Endothelial cell of umbilical vein (primary cell): ENCODE measurements around the gene PCDH17. TPM values are rescaled to one million over a fixed set of nuclear protein-coding genes. Genes with fewer than 3 reads are reported as not detected.

ENCODE experiments used
- BruUV-seq: library from RNA; stranded (reverse); fragments of 400-500 nt; replicated peaks from 2 replicates; lab custom pipeline; 2021; lab: Mats Ljungman, UMichigan
- CTCF ChIA-PET: fragments of 300-600, 350-600 bp; sonication (Branson Sonifier 250); formaldehyde crosslinking; loops from one replicate; lab custom pipeline; 2021; ENCODE audit warnings: antibody characterized with exemption, inconsistent platforms; lab: Charles Lee
- POLR2A ChIA-PET: fragments of 300-600, 350-600 bp; sonication (Branson Sonifier 250); formaldehyde crosslinking; loops from one replicate; lab custom pipeline; 2021; ENCODE audit warnings: antibody characterized with exemption, inconsistent platforms; lab: Charles Lee
- DNase-seq: peaks from one replicate; pipeline ENCODE4 v3.0.0-alpha.2; 2011; ENCODE audit warnings: low read depth, low spot score
- FAIRE-seq: peaks from 2 replicates; lab custom pipeline; 2011; peaks lifted over from hg19 to GRCh38; lab: Jason Lieb, UNC
- H2AFZ ChIP-seq: 2 replicates; pipeline ENCODE4 v1.6.0; 2012; ENCODE audit warnings: low read depth, low read length, control low read depth, inconsistent platforms
- H3K27ac ChIP-seq: 2 replicates; pipeline ENCODE4 v1.5.1; 2011; ENCODE audit warnings: low read depth, mild to moderate bottlenecking, control low read depth, low read length, moderate library complexity; ENCODE audit not compliant: insufficient read depth
- H3K27me3 ChIP-seq, 2 experiments: 2 replicates each; pipeline versions ENCODE4 v1.6.0 to v1.6.1; 2011; ENCODE audit warnings: low read length in 2 of 2, mixed read lengths in 1 of 2; ENCODE audit not compliant: control insufficient read depth in 2 of 2, insufficient read depth in 2 of 2
- H3K36me3 ChIP-seq, 2 experiments: 2 replicates in 1 of 2; 3 replicates in 1 of 2; pipeline ENCODE4 v1.5.1; 2011; ENCODE audit warnings: low read length in 2 of 2, mild to moderate bottlenecking in 1 of 2, moderate library complexity in 1 of 2; ENCODE audit not compliant: control insufficient read depth in 2 of 2, insufficient read depth in 2 of 2; ENCODE audit errors: extremely low read depth in 1 of 2
- H3K4me1 ChIP-seq: 3 replicates; pipeline ENCODE4 v1.5.1; 2011; ENCODE audit warnings: mild to moderate bottlenecking, low read length; ENCODE audit not compliant: control insufficient read depth, insufficient read depth; ENCODE audit errors: extremely low read depth
- H3K4me2 ChIP-seq: 2 replicates; pipeline ENCODE4 v1.6.1; 2011; ENCODE audit warnings: low read length, control low read depth, mixed read lengths; ENCODE audit not compliant: insufficient read depth
- H3K4me3 ChIP-seq, 3 experiments: fragments of 200-600 bp in 1 of 3; sonication (generic), shearing (Covaris generic) in 1 of 3; replicated peaks in 1 of 3; 2 replicates each; pipeline ENCODE4 v1.5.1; 2011 to 2016; ENCODE audit warnings: control low read depth in 3 of 3, low read length in 3 of 3, mild to moderate bottlenecking in 2 of 3, inconsistent platforms in 1 of 3, low read depth in 1 of 3, moderate library complexity in 1 of 3; ENCODE audit not compliant: insufficient read depth in 1 of 3
- H3K79me2 ChIP-seq: 2 replicates; pipeline ENCODE4 v1.6.0; 2012; ENCODE audit warnings: low read length, inconsistent platforms; ENCODE audit not compliant: control insufficient read depth, insufficient read depth
- H3K9ac ChIP-seq: replicated peaks from 2 replicates; pipeline ENCODE3; 2011; ENCODE audit warnings: low read length, control low read depth; ENCODE audit not compliant: insufficient read depth; ENCODE audit errors: extremely low read depth
- H3K9me1 ChIP-seq: replicated peaks from 3 replicates; pipeline ENCODE4 v1.6.0; 2011; ENCODE audit warnings: mild to moderate bottlenecking, low read length; ENCODE audit not compliant: control insufficient read depth, insufficient read depth; ENCODE audit errors: extremely low read depth
- H3K9me3 ChIP-seq: replicated peaks from 2 replicates; pipeline ENCODE4 v1.5.1; 2012; ENCODE audit warnings: low read length, inconsistent platforms; ENCODE audit not compliant: control insufficient read depth, insufficient read depth
- H4K20me1 ChIP-seq: replicated peaks from 2 replicates; pipeline ENCODE3; 2011; ENCODE audit warnings: mild to moderate bottlenecking, low read length; ENCODE audit not compliant: control insufficient read depth, insufficient read depth; ENCODE audit errors: extremely low read depth
- GATA2 ChIP-seq: IDR thresholded peaks from 2 replicates; pipeline ENCODE4 v1.7.0; 2011; ENCODE audit warnings: low read depth, mild to moderate bottlenecking, moderate library complexity, mixed read lengths, low read length; ENCODE audit not compliant: insufficient read length, insufficient read depth
- MYC ChIP-seq: IDR thresholded peaks from one replicate; pipeline ENCODE4 v1.6.1; 2011; ENCODE audit warnings: mild to moderate bottlenecking, low read depth, low read length
- dilution Hi-C: fragments of 300-500 bp; cut with MboI; formaldehyde crosslinking; loops from one replicate; pipeline ENCODE4 v1.15.0; 2019; ENCODE audit warnings: low sequenced_read_pairs; ENCODE audit not compliant: extremely low pct_ligation_motif_present
- intact Hi-C: fragments of 100-400 bp; cut with micrococcal nuclease; formaldehyde crosslinking; loops from one replicate; pipeline ENCODE4 v1.10.0; 2022
- polyA plus RNA-seq, 4 experiments: library from polyadenylated mRNA; depleted of rRNA in 3 of 4; stranded (reverse) in 3 of 4; unstranded in 1 of 4; fragments of >200 nt; gene quantifications; 2 replicates each; pipeline versions ENCODE4 v1.2.1 to v1.2.3, GENCODE V29; 2011 to 2012; ENCODE audit warnings: missing spikeins in 1 of 4
- total RNA-seq: library from RNA; stranded (reverse); gene quantifications from 2 replicates; pipeline ENCODE4 v1.2.3, GENCODE V29; 2021
- TF ChIP-seq, protein P1 (sequence below), 2 donors: IDR thresholded peaks; 1 replicate in 1 of 2; 2 replicates in 1 of 2; pipeline ENCODE4 v1.5.1; 2011; ENCODE audit warnings: low read length in 2 of 2, mild to moderate bottlenecking in 2 of 2, moderate library complexity in 2 of 2, control low read depth in 1 of 2, inconsistent platforms in 1 of 2, low read depth in 1 of 2; ENCODE audit not compliant: insufficient read depth in 1 of 2; ENCODE audit errors: extremely low read depth in 1 of 2

The PCDH17 gene
- total and polyA plus RNA-seq, 2 donors (not counting 3 experiments of a cell fraction or from before 2014, with no cell fraction given): 2.1 to 4.2 TPM

DNA sequence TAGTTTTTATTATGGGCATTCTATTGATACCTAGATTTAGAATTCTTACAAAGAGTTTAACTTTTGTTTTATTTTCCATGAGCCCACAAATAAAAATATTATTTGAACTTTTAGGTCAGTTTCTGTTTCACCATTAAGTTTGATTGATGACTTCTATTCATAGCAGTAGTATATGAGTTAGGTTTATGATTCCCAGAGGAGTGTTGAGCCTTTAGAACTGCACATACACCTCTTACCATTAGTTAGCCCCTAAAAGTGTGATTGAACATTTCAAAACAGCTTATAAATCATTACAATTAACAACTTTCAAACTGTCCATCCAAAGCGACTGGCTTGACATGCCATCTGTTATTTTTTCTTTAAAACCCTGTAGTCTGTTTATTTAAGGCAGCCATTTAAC, 19.0 kb upstream of the PCDH17 start:
- H3K27me3 ChIP-seq: no peaks in the 10 kb centered on the region
- H3K4me3 ChIP-seq: no peak overlapping the region
- no peak for FAIRE-seq
- H4K20me1 ChIP-seq: no peaks in the 10 kb centered on the region
- H3K9ac ChIP-seq: no peak overlapping the region
- DNase-seq: no peak
- H2AFZ ChIP-seq: no peak overlapping the region
- no peak overlapping the region for H3K4me2 ChIP-seq
- no peak overlapping the region for H3K27ac ChIP-seq
- intact Hi-C loops (no loop called here), dilution Hi-C loops (no loop called here)
- no peaks in the 10 kb centered on the region for H3K36me3 ChIP-seq
- CTCF ChIA-PET: interaction anchor here (4.0 kb wide), 1 partner anchor 12 kb away, joined by 40 read pairs; no protein-coding TSS in a partner anchor
- H3K9me1 ChIP-seq: no peaks in the 10 kb centered on the region
- H3K4me1 ChIP-seq: no peaks in the 10 kb centered on the region
- POLR2A ChIA-PET: no interaction called here
- BruUV-seq: no TSS peak
- H3K79me2 ChIP-seq: no peaks in the 10 kb centered on the region
- no peak for TF ChIP-seq MYC
- no peaks in the 10 kb centered on the region for H3K9me3 ChIP-seq

DNA sequence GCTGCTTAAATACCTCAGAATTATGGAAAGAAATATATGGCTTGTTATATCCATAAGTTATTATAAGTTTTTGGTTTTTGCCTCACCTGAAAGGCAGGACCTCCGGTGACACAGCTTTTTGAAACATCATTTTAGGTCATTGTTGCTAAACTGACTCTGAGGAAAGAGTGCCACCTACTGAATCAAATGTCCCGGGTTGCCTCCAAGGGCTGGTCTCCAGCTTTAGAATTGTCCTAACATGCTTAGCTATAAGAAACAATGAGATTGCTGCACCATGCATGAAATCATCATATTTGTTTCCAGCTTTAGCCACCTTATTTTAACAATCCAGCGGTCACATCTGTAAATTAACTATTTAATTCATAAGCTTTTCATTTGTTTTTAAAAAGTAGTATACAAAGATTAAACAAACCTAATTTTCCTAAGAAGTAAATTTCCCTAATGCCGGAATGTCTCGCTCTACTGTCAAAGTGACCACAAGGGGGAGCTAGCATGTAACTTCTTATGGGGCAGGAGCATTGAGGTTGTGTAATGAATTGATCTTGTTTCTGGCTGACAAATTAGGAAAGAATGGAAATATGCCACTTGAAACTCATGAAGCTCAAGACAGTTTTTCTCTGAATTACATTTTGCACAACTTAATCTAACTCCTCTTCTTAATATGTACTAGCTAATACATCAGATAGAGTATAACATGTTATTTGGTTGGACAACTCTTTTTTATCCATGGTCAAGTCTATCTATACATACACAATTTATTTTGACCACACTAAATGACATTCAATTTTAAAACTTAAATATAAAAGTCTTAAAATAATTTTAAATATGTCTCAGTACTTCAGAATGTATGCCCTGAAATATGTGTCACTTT, 6.7 kb upstream of the PCDH17 start:
- no peak overlapping the region for H3K27ac ChIP-seq

More for the DNA sequence above, 6.7 kb upstream of the PCDH17 start:
- Histone ChIP-seq H3K4me1 (peaks cover 4% of the 10 kb centered on the region), H3K9me1 (no peaks in the 10 kb centered on the region), H4K20me1 (no peaks in the 10 kb centered on the region), H3K9me3 (no peaks in the 10 kb centered on the region), H3K79me2 (no peaks in the 10 kb centered on the region), H3K36me3 (no peaks in the 10 kb centered on the region), H3K4me3 (no peak overlapping the region), H2AFZ (peak overlapping the region; percentile 24), H3K9ac (no peak overlapping the region), H3K27me3 (peaks cover 0 to 2% of the 10 kb centered on the region in 2 experiments), H3K4me2 (no peak overlapping the region)
- DNase-seq (peak; percentile 71), FAIRE-seq (peak; percentile 89)
- dilution Hi-C loops (no loop called here), intact Hi-C loops (loop anchor here (1.0 to 5.0 kb wide), 2 partner anchors 869 to 1218 kb away; no protein-coding TSS in a partner anchor)
- no peak for TF ChIP-seq GATA2
- TF ChIP-seq, protein P1, sequence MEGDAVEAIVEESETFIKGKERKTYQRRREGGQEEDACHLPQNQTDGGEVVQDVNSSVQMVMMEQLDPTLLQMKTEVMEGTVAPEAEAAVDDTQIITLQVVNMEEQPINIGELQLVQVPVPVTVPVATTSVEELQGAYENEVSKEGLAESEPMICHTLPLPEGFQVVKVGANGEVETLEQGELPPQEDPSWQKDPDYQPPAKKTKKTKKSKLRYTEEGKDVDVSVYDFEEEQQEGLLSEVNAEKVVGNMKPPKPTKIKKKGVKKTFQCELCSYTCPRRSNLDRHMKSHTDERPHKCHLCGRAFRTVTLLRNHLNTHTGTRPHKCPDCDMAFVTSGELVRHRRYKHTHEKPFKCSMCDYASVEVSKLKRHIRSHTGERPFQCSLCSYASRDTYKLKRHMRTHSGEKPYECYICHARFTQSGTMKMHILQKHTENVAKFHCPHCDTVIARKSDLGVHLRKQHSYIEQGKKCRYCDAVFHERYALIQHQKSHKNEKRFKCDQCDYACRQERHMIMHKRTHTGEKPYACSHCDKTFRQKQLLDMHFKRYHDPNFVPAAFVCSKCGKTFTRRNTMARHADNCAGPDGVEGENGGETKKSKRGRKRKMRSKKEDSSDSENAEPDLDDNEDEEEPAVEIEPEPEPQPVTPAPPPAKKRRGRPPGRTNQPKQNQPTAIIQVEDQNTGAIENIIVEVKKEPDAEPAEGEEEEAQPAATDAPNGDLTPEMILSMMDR (IDR thresholded peaks at IDR 0.05; ENCODE audit: extremely low read depth in 1 of 2, insufficient read depth in 1 of 2, low read depth in 1 of 2, low read length in 2 of 2): peak; percentile 66 to 73
- POLR2A ChIA-PET: no interaction called here
- BruUV-seq: no TSS peak
- CTCF ChIA-PET: interaction anchor here (0.6 to 3.6 kb wide), 71 partner anchors 7 to 1866 kb away, joined by 3 to 57 read pairs (median 3); no protein-coding TSS in a partner anchor
